ENCODE results near the gene SLC39A13. TPM values are rescaled to one million over a fixed set of nuclear protein-coding genes. Genes with fewer than 3 reads are reported as not detected.
"Not testable (repeated sequence)": the region's sequence is repeated elsewhere in the genome, so short reads cannot be mapped to it uniquely, and the experiment has no call there.

SLC39A13 gene
- total RNA-seq, 2 experiments from 2014 or later: 10.9 to 11.4 TPM

- no peak overlapping the region for H3K4me3 Mint-ChIP-seq
- H3K27me3 Mint-ChIP-seq: no peaks in the 10 kb centered on the region
- no peak for DNase-seq
- no peaks in the 10 kb centered on the region for H3K9me3 Mint-ChIP-seq
- no peaks in the 10 kb centered on the region for H3K4me1 Mint-ChIP-seq
- H3K27ac Mint-ChIP-seq: no peak overlapping the region
- no peaks in the 10 kb centered on the region for H3K36me3 Mint-ChIP-seq
Measured at GRCh38 chr11:47443817-47444216, 35.4 kb downstream of the SLC39A13 start.

GRCh38 chr11:47445840-47446239, 37.5 kb downstream of the SLC39A13 start:
- Mint-ChIP-seq H3K9me3 (no peaks in the 10 kb centered on the region), H3K4me3 (no peak overlapping the region), H3K4me1 (no peaks in the 10 kb centered on the region), H3K27ac (no peak overlapping the region), H3K27me3 (no peaks in the 10 kb centered on the region), H3K36me3 (no peaks in the 10 kb centered on the region)
- DNase-seq: no peak

GRCh38 chr11:47446833-47447232, 38.4 kb downstream of the SLC39A13 start:
- H3K27me3 Mint-ChIP-seq: no peaks in the 10 kb centered on the region
- no peak overlapping the region for H3K27ac Mint-ChIP-seq
- H3K36me3 Mint-ChIP-seq: no peaks in the 10 kb centered on the region
- no peaks in the 10 kb centered on the region for H3K9me3 Mint-ChIP-seq
- H3K4me1 Mint-ChIP-seq: no peaks in the 10 kb centered on the region
- DNase-seq: no peak
- H3K4me3 Mint-ChIP-seq: no peak overlapping the region

- H3K27me3 Mint-ChIP-seq: no peaks in the 10 kb centered on the region
- H3K27ac Mint-ChIP-seq: no peak overlapping the region
- H3K4me1 Mint-ChIP-seq: no peaks in the 10 kb centered on the region
- H3K4me3 Mint-ChIP-seq: no peak overlapping the region
- DNase-seq: no peak
- H3K9me3 Mint-ChIP-seq: no peaks in the 10 kb centered on the region
- no peaks in the 10 kb centered on the region for H3K36me3 Mint-ChIP-seq
Measured at GRCh38 chr11:47447906-47448305, 39.5 kb downstream of the SLC39A13 start.

GRCh38 chr11:47448566-47449427, 40.4 kb downstream of the SLC39A13 start, which contains the start of gene RAPSN:
RAPSN (minus strand) TSS chr11:47449136; CDS start chr11:47448964, 172 bp downstream.
- no peaks in the 10 kb centered on the region for H3K27me3 Mint-ChIP-seq
- H3K4me3 Mint-ChIP-seq: no peak within 1 kb of the TSS
- no peak within 1 kb of the TSS for H3K27ac Mint-ChIP-seq
- no peaks in the 10 kb centered on the region for H3K36me3 Mint-ChIP-seq
- H3K4me1 Mint-ChIP-seq: no peaks in the 10 kb centered on the region
- no peak for DNase-seq
- no peaks in the 10 kb centered on the region for H3K9me3 Mint-ChIP-seq

- H3K4me1 Mint-ChIP-seq: peaks cover 2% of the 10 kb centered on the region
- no peak overlapping the region for H3K4me3 Mint-ChIP-seq
- no peaks in the 10 kb centered on the region for H3K9me3 Mint-ChIP-seq
- DNase-seq: no peak
- no peaks in the 10 kb centered on the region for H3K36me3 Mint-ChIP-seq
- H3K27ac Mint-ChIP-seq: no peak overlapping the region
- no peaks in the 10 kb centered on the region for H3K27me3 Mint-ChIP-seq
Measured at GRCh38 chr11:47449541-47449940, 41.2 kb downstream of the SLC39A13 start.

GRCh38 chr11:47451436-47451835, 43.0 kb downstream of the SLC39A13 start:
- Mint-ChIP-seq H3K9me3 (no peaks in the 10 kb centered on the region), H3K27ac (no peak overlapping the region), H3K27me3 (no peaks in the 10 kb centered on the region), H3K4me3 (no peak overlapping the region), H3K36me3 (no peaks in the 10 kb centered on the region), H3K4me1 (peaks cover 4% of the 10 kb centered on the region)
- DNase-seq: no peak

GRCh38 chr11:47451990-47452389, 43.6 kb downstream of the SLC39A13 start:
- Mint-ChIP-seq H3K4me3 (no peak overlapping the region), H3K9me3 (no peaks in the 10 kb centered on the region), H3K27me3 (no peaks in the 10 kb centered on the region), H3K36me3 (no peaks in the 10 kb centered on the region), H3K27ac (no peak overlapping the region), H3K4me1 (peaks cover 4% of the 10 kb centered on the region)
- DNase-seq: no peak

- no peak overlapping the region for H3K27ac Mint-ChIP-seq
Measured at GRCh38 chr11:47453365-47453764, 45.0 kb downstream of the SLC39A13 start.

GRCh38 chr11:47454258-47454671, 45.9 kb downstream of the SLC39A13 start:
- not testable (repeated sequence) for H3K27me3 Mint-ChIP-seq, H3K27ac Mint-ChIP-seq, H3K9me3 Mint-ChIP-seq, H3K36me3 Mint-ChIP-seq, H3K4me3 Mint-ChIP-seq, H3K4me1 Mint-ChIP-seq
- DNase-seq: peak; percentile 67

More at GRCh38 chr11:47453365-47453764, 45.0 kb downstream of the SLC39A13 start:
- no peaks in the 10 kb centered on the region for H3K9me3 Mint-ChIP-seq
- no peaks in the 10 kb centered on the region for H3K27me3 Mint-ChIP-seq
- H3K36me3 Mint-ChIP-seq: no peaks in the 10 kb centered on the region
- DNase-seq: no peak
- no peak overlapping the region for H3K4me3 Mint-ChIP-seq
- peaks cover 4% of the 10 kb centered on the region for H3K4me1 Mint-ChIP-seq

GRCh38 chr11:47460571-47461235, 52.3 kb downstream of the SLC39A13 start:
- peaks cover 6% of the 10 kb centered on the region for H3K36me3 Mint-ChIP-seq
- H3K4me3 Mint-ChIP-seq: no peak overlapping the region
- H3K4me1 Mint-ChIP-seq: peaks cover 2% of the 10 kb centered on the region
- H3K27ac Mint-ChIP-seq: peak overlapping the region; percentile 13
- H3K27me3 Mint-ChIP-seq: no peaks in the 10 kb centered on the region
- no peak for DNase-seq
- H3K9me3 Mint-ChIP-seq: no peaks in the 10 kb centered on the region

GRCh38 chr11:47461876-47462275, 53.5 kb downstream of the SLC39A13 start:
- Mint-ChIP-seq H3K4me1 (peaks cover 2% of the 10 kb centered on the region), H3K27me3 (no peaks in the 10 kb centered on the region), H3K36me3 (peaks cover 6% of the 10 kb centered on the region), H3K4me3 (no peak overlapping the region), H3K9me3 (no peaks in the 10 kb centered on the region), H3K27ac (no peak overlapping the region)
- DNase-seq: no peak

GRCh38 chr11:47464483-47464882, 56.1 kb downstream of the SLC39A13 start:
- no peaks in the 10 kb centered on the region for H3K27me3 Mint-ChIP-seq
- H3K27ac Mint-ChIP-seq: no peak overlapping the region
- no peaks in the 10 kb centered on the region for H3K9me3 Mint-ChIP-seq
- no peak overlapping the region for H3K4me3 Mint-ChIP-seq
- H3K36me3 Mint-ChIP-seq: peaks cover 13% of the 10 kb centered on the region
- no peak for DNase-seq
- H3K4me1 Mint-ChIP-seq: peaks cover 12% of the 10 kb centered on the region

Measured in activated naive CD8-positive, alpha-beta T cell treated with anti-CD3 and anti-CD28 coated beads for 36 hours (primary cell).